CD4-positive, alpha-beta memory T cell (primary cell): Measurements from ENCODE around the gene REPIN1. TPM values are rescaled to one million over a fixed set of nuclear protein-coding genes. Genes with fewer than 3 reads are reported as not detected.

Source experiments
- CTCF ChIA-PET: fragments of 350-600 bp; sonication (Branson Sonifier 250); formaldehyde crosslinking; loops from one replicate; lab custom pipeline; 2021; ENCODE audit warnings: inconsistent platforms; ENCODE audit not compliant: partially characterized antibody; lab: Charles Lee
- POLR2A ChIA-PET: fragments of 350-600 bp; sonication (Branson Sonifier 250); formaldehyde crosslinking; loops from one replicate; lab custom pipeline; 2021; ENCODE audit not compliant: partially characterized antibody; lab: Charles Lee
- DNase-seq, 5 donors: peaks; one replicate each; pipeline versions ENCODE4 v3.0.0 to v3.0.0-alpha.2; 2020 to 2022; ENCODE audit warnings: mixed read lengths in 1 of 5
- H3K27ac ChIP-seq: one replicate; pipeline ENCODE4 v1.7.0; 2013; ENCODE audit warnings: low read depth, low read length
- H3K27me3 ChIP-seq: 2 replicates; pipeline ENCODE4 v1.7.0; 2013; ENCODE audit warnings: mild to moderate bottlenecking, low read length, moderate library complexity; ENCODE audit not compliant: insufficient read depth
- H3K36me3 ChIP-seq: 2 replicates; pipeline ENCODE4 v1.7.0; 2013; ENCODE audit warnings: mild to moderate bottlenecking, low read length, moderate library complexity; ENCODE audit not compliant: insufficient read depth
- H3K4me1 ChIP-seq: 2 replicates; pipeline ENCODE4 v1.7.0; 2013; ENCODE audit warnings: mild to moderate bottlenecking, low read length, moderate library complexity; ENCODE audit not compliant: insufficient read depth
- H3K4me3 ChIP-seq, 2 donors: one replicate each; pipeline ENCODE4 v1.7.0; 2013; ENCODE audit warnings: low read length in 2 of 2, mild to moderate bottlenecking in 1 of 2
- H3K9me3 ChIP-seq, 2 donors: one replicate each; pipeline ENCODE4 v1.7.0; 2013; ENCODE audit warnings: low read length in 2 of 2, control low read depth in 1 of 2; ENCODE audit not compliant: control insufficient read depth in 1 of 2
- H3K27ac Mint-ChIP-seq, 7 donors: one replicate each; pipeline ENCODE4 v1.8.0; 2020 to 2021; ENCODE audit warnings: mixed read lengths in 7 of 7, mild to moderate bottlenecking in 6 of 7, inconsistent platforms in 3 of 7, moderate library complexity in 3 of 7
- H3K27me3 Mint-ChIP-seq, 2 donors: one replicate each; pipeline ENCODE4 v1.8.0; 2020 to 2021; ENCODE audit warnings: mixed read lengths in 2 of 2
- H3K36me3 Mint-ChIP-seq, 2 donors: one replicate each; pipeline ENCODE4 v1.8.0; 2020 to 2021; ENCODE audit warnings: mixed read lengths in 2 of 2, inconsistent platforms in 1 of 2, mild to moderate bottlenecking in 1 of 2
- H3K4me1 Mint-ChIP-seq, 4 donors: one replicate each; pipeline ENCODE4 v1.8.0; 2020 to 2021; ENCODE audit warnings: mixed read lengths in 4 of 4, mild to moderate bottlenecking in 1 of 4
- H3K4me3 Mint-ChIP-seq, 8 donors: one replicate each; pipeline ENCODE4 v1.8.0; 2020 to 2021; ENCODE audit warnings: mixed read lengths in 8 of 8, mild to moderate bottlenecking in 7 of 8, moderate library complexity in 6 of 8, inconsistent platforms in 3 of 8
- H3K9me3 Mint-ChIP-seq, 8 donors: one replicate each; pipeline ENCODE4 v1.8.0; 2020 to 2021; ENCODE audit warnings: mixed read lengths in 8 of 8, mild to moderate bottlenecking in 5 of 8, inconsistent platforms in 3 of 8, moderate library complexity in 1 of 8
- intact Hi-C: fragments of 100-400 bp; cut with micrococcal nuclease; formaldehyde crosslinking; loops from one replicate; pipeline ENCODE4 v1.15.1; 2023
- polyA plus RNA-seq, 2 donors: library from polyadenylated mRNA; unstranded; fragments of 300-500 nt; fragmentation: Illumina TruSeq; gene quantifications; one replicate each; pipeline ENCODE4 v1.2.3, GENCODE V29; 2021
- total RNA-seq, 2 experiments: library from RNA; stranded (reverse); gene quantifications; one replicate each; pipeline ENCODE4 v1.2.3, GENCODE V29; 2021

Gene REPIN1
- total and polyA plus RNA-seq, 4 experiments from 2014 or later = 29.4 to 78.5 (median 67.1) TPM

- ChIA-PET POLR2A (interaction anchor here (1.0 kb wide), 1 partner anchor 30 kb away, joined by 3 read pairs; no protein-coding TSS in a partner anchor), CTCF (no interaction called here)
- DNase-seq = no peak
- intact Hi-C loops = no loop called here
- Histone ChIP-seq H3K4me3 (no peak overlapping the region), H3K27me3 (no peaks in the 10 kb centered on the region), H3K4me1 (peaks cover 4% of the 10 kb centered on the region), H3K36me3 (no peaks in the 10 kb centered on the region), H3K9me3 (no peaks in the 10 kb centered on the region), H3K27ac (no peak overlapping the region)
- H3K9me3 Mint-ChIP-seq = no peaks in the 10 kb centered on the region
- peaks cover 3 to 7% of the 10 kb centered on the region in 2 donors for H3K36me3 Mint-ChIP-seq
- H3K4me1 Mint-ChIP-seq = peaks cover 11 to 34% (median 24%) of the 10 kb centered on the region in 4 donors
- H3K27me3 Mint-ChIP-seq = no peaks in the 10 kb centered on the region
- no peak overlapping the region for H3K27ac Mint-ChIP-seq
- H3K4me3 Mint-ChIP-seq = no peak overlapping the region
Measured at GRCh38 chr7:150398108-150398964, 29.7 kb downstream of the REPIN1 start.

GRCh38 chr7:150398965-150399320 is 30.3 kb downstream of the REPIN1 start:
- CTCF ChIA-PET = no interaction called here
- H3K4me3 Mint-ChIP-seq = no peak overlapping the region

DNA sequence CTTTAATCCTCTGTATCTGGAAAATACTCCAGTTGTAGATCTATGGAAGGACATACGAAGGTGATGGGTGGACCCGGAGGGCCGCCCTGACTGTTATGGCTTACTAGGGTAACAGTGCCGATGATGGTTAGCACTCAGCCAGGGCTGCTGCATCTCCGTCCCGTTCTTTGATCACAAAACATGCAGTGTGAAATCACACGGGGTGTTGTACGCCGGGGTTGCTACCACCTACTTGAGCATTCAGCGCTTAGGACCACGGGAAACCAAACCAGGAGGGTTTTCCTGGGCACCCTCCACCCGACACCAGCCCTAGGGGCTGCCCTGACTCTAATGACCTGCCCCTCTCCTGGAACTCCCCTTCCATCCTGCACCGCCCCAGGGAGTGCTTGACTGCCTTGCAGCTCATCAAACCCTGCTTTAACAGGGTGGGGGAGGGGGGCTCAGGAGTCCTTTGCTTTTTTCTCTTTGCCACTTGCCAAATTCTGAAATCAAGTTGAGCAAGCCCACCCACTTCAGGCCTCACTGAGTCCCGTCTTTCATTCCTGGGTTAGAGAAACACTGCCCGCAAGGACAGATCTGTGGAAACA is 30.9 kb downstream of the REPIN1 start:
- Mint-ChIP-seq H3K36me3 (peaks cover 3 to 7% of the 10 kb centered on the region in 2 donors), H3K27me3 (no peaks in the 10 kb centered on the region), H3K27ac (no peak overlapping the region), H3K9me3 (no peaks in the 10 kb centered on the region), H3K4me1 (peaks cover 17 to 41% (median 26%) of the 10 kb centered on the region in 4 donors), H3K4me3 (no peak overlapping the region)
- Histone ChIP-seq H3K9me3 (no peaks in the 10 kb centered on the region), H3K4me3 (no peak overlapping the region), H3K27ac (no peak overlapping the region), H3K27me3 (no peaks in the 10 kb centered on the region), H3K4me1 (peaks cover 15% of the 10 kb centered on the region), H3K36me3 (no peaks in the 10 kb centered on the region)
- POLR2A ChIA-PET = interaction anchor here (1.0 kb wide), 1 partner anchor 31 kb away, joined by 3 read pairs; no protein-coding TSS in a partner anchor
- intact Hi-C loops = no loop called here
- DNase-seq = no peak
- CTCF ChIA-PET = no interaction called here

More at GRCh38 chr7:150398965-150399320, 30.3 kb downstream of the REPIN1 start:
- no peaks in the 10 kb centered on the region for H3K9me3 ChIP-seq
- peaks cover 10% of the 10 kb centered on the region for H3K4me1 ChIP-seq
- no peaks in the 10 kb centered on the region for H3K36me3 ChIP-seq
- H3K27ac ChIP-seq = no peak overlapping the region
- H3K27me3 Mint-ChIP-seq = no peaks in the 10 kb centered on the region
- H3K27me3 ChIP-seq = no peaks in the 10 kb centered on the region
- intact Hi-C loops = no loop called here
- H3K36me3 Mint-ChIP-seq = peaks cover 3 to 7% of the 10 kb centered on the region in 2 donors
- H3K27ac Mint-ChIP-seq = peak overlapping the region in 2 of 7 donors; percentile 59 to 60
- H3K4me3 ChIP-seq = no peak overlapping the region
- H3K9me3 Mint-ChIP-seq = no peaks in the 10 kb centered on the region
- POLR2A ChIA-PET = interaction anchor here (1.0 kb wide), 1 partner anchor 31 kb away, joined by 3 read pairs; no protein-coding TSS in a partner anchor
- H3K4me1 Mint-ChIP-seq = peaks cover 14 to 40% (median 24%) of the 10 kb centered on the region in 4 donors
- DNase-seq = no peak

DNA sequence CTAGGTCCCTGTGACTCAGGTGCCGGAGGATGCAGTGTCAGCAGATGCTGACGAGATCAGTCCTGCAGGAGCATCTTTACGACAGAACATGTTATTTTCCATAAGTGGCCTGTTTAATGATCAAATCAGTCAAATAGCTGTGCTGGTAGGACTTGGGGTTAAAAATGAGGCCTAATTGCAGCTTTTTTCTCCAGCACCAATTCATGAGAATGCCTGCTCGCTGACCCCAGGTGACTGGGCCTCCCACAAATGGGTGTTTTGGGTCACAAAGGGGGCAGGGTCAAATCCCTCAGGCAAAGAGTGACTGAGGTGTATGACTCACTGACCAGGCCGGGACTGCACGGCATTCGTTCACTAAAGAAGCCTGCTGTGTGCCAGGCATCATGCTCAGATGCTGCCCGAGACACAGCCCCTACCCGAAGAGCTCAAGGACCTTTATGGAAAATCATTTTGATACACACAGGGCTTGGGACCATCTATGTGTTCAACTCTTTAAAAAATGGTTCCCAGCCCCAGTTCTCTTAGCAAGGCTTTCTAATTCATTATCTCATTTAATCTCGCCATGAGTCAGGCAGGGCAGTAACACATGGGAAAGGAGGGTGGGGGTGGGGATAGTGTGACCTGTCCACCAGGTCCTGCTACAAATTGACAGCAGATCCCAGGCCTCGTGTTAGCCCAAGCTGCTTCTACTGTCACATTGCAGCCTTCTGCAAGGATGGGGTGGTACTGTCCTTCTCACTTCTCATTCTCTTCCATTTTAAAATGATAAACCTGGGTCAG is 31.6 kb downstream of the REPIN1 start:
- peak overlapping the region in 1 of 7 donors; percentile 42 for H3K27ac Mint-ChIP-seq
- Histone ChIP-seq H3K4me3 (no peak overlapping the region), H3K36me3 (no peaks in the 10 kb centered on the region), H3K27me3 (no peaks in the 10 kb centered on the region), H3K4me1 (peaks cover 14% of the 10 kb centered on the region), H3K27ac (no peak overlapping the region), H3K9me3 (no peaks in the 10 kb centered on the region)
- H3K27me3 Mint-ChIP-seq = no peaks in the 10 kb centered on the region
- no peak for DNase-seq
- peaks cover 1 to 7% of the 10 kb centered on the region in 2 donors for H3K36me3 Mint-ChIP-seq
- POLR2A ChIA-PET = interaction anchor here (0.8 kb wide), 1 partner anchor 42 kb away, joined by 3 read pairs; no protein-coding TSS in a partner anchor
- no peaks in the 10 kb centered on the region for H3K9me3 Mint-ChIP-seq
- intact Hi-C loops = no loop called here
- H3K4me1 Mint-ChIP-seq = peaks cover 13 to 38% (median 23%) of the 10 kb centered on the region in 4 donors
- CTCF ChIA-PET = no interaction called here
- no peak overlapping the region for H3K4me3 Mint-ChIP-seq

DNA sequence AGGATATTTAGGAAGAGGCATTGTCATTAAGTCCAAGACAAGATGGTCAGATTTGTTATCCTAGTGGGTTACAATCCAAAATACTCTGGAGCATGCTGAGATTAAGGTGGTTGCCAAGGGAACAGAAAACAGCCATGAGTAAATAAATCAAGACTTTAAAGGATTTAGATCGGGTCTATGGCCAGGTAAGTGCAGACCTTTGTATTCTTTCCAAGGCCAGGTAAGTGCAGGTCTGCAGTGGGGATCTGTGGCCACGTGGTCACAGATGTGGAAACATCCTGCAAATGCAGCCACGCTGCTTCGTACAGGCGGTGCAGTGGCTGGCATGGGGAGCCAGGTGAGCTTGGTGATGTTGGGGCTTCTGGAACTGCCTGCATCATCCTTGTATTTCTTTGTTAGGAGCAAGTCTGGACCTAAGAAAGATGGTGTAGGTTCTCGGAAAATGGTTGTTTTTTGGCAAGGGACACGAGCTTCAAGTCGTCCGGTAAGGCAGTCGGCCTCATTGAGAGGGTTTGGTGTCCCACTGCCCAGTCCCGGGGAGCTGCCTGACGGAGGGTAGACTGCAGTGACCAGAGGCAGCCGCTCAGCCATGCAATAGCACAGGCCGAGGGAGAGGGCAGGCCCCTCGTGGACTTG is 32.3 kb downstream of the REPIN1 start:
- Histone ChIP-seq H3K36me3 (no peaks in the 10 kb centered on the region), H3K4me3 (no peak overlapping the region), H3K27me3 (no peaks in the 10 kb centered on the region), H3K27ac (no peak overlapping the region), H3K4me1 (peaks cover 14% of the 10 kb centered on the region), H3K9me3 (no peaks in the 10 kb centered on the region)
- intact Hi-C loops = no loop called here
- ChIA-PET CTCF (no interaction called here), POLR2A (interaction anchor here (0.8 kb wide), 1 partner anchor 43 kb away, joined by 3 read pairs; no protein-coding TSS in a partner anchor)
- Mint-ChIP-seq H3K27me3 (no peaks in the 10 kb centered on the region), H3K9me3 (no peaks in the 10 kb centered on the region), H3K36me3 (peaks cover 4 to 6% of the 10 kb centered on the region in 2 donors), H3K4me1 (peaks cover 11 to 35% (median 22%) of the 10 kb centered on the region in 4 donors), H3K4me3 (peak overlapping the region in 1 of 8 donors; percentile 9), H3K27ac (peak overlapping the region in 3 of 7 donors; percentile 42 to 70 (median 42))
- no peak for DNase-seq

GRCh38 chr7:150401424-150401790 is 32.8 kb downstream of the REPIN1 start:
- intact Hi-C loops = no loop called here
- H3K27me3 ChIP-seq = no peaks in the 10 kb centered on the region
- H3K27me3 Mint-ChIP-seq = no peaks in the 10 kb centered on the region
- H3K4me3 ChIP-seq = no peak overlapping the region
- no peak for DNase-seq
- peaks cover 18% of the 10 kb centered on the region for H3K4me1 ChIP-seq
- H3K9me3 Mint-ChIP-seq = no peaks in the 10 kb centered on the region
- no peaks in the 10 kb centered on the region for H3K9me3 ChIP-seq
- H3K36me3 ChIP-seq = no peaks in the 10 kb centered on the region
- ChIA-PET CTCF (no interaction called here), POLR2A (no interaction called here)
- H3K4me3 Mint-ChIP-seq = no peak overlapping the region
- H3K4me1 Mint-ChIP-seq = peaks cover 14 to 36% (median 26%) of the 10 kb centered on the region in 4 donors
- H3K27ac Mint-ChIP-seq = peak overlapping the region in 3 of 7 donors; percentile 42 to 70 (median 65)
- peaks cover 4 to 10% of the 10 kb centered on the region in 2 donors for H3K36me3 Mint-ChIP-seq
- no peak overlapping the region for H3K27ac ChIP-seq
